ENCODE results near the gene GATAD2A. TPM values are rescaled to one million over a fixed set of nuclear protein-coding genes. Genes with fewer than 3 reads are reported as not detected.
A peak's percentile ranks its signal among the peaks of the same experiment; 100 is the strongest.

The GATAD2A gene
- total RNA-seq, 1 experiment from 2014 or later: 189 TPM

- Histone ChIP-seq H4K91ac (ENCODE audit: insufficient read length, low read depth, low read length) (no peak overlapping the region), H3K18ac (ENCODE audit: insufficient read length, low read depth, low read length) (no peak overlapping the region), H2BK12ac (ENCODE audit: insufficient read length, low read depth, low read length) (no peak overlapping the region), H3K27me3 (ENCODE audit: insufficient read depth, low read length) (no peaks in the 10 kb centered on the region), H3K27ac (ENCODE audit: insufficient read length, low read depth, low read length) (no peak overlapping the region), H3K14ac (ENCODE audit: insufficient read depth, low read length) (no peak overlapping the region), H3K56ac (ENCODE audit: insufficient read length, low read depth, low read length) (no peak overlapping the region), H4K8ac (replicated peaks; ENCODE audit: insufficient read length, low read depth, low read length) (no peak overlapping the region), H3K4me1 (ENCODE audit: insufficient read depth, low read length) (peaks cover 14% of the 10 kb centered on the region; the same call in 1 of the 2 replicates), H4K5ac (ENCODE audit: insufficient read length, low read depth, low read length) (no peak overlapping the region), H3K4ac (ENCODE audit: low read depth, low read length) (no peak overlapping the region), H2BK120ac (ENCODE audit: low read depth, low read length, poor library complexity, severe bottlenecking) (no peak overlapping the region), H2BK5ac (ENCODE audit: insufficient read length, low read length) (no peak overlapping the region), H3K9ac (ENCODE audit: extremely low read depth, insufficient read length, low read length) (no peak overlapping the region), H2AFZ (ENCODE audit: low read length) (no peak overlapping the region), H2AK5ac (ENCODE audit: insufficient read length, low read length) (no peak overlapping the region), H3K23ac (ENCODE audit: insufficient read length, low read depth, low read length) (no peak overlapping the region), H3K23me2 (ENCODE audit: insufficient read length, low read depth, low read length, poor library complexity, severe bottlenecking) (no peaks in the 10 kb centered on the region), H2BK15ac (ENCODE audit: low read depth, low read length) (no peak overlapping the region), H3K79me1 (ENCODE audit: insufficient read depth, low read depth, low read length, poor library complexity, severe bottlenecking) (peaks cover 9% of the 10 kb centered on the region), H3K4me2 (ENCODE audit: insufficient read depth, insufficient read length, low read length) (no peak overlapping the region), H3K79me2 (ENCODE audit: insufficient read depth, low read length) (peaks cover 58% of the 10 kb centered on the region; the same call in 1 of the 2 replicates), H2BK20ac (ENCODE audit: low read depth, low read length, poor library complexity, severe bottlenecking) (no peak overlapping the region), H4K20me1 (ENCODE audit: control insufficient read depth, insufficient read depth, insufficient read length) (no peaks in the 10 kb centered on the region), H3K9me3 (ENCODE audit: control insufficient read depth, low read depth, low read length) (no peaks in the 10 kb centered on the region), H3T11ph (ENCODE audit: low read length) (no peak overlapping the region)
- no peak for DNase-seq
- H3K27me3 Mint-ChIP-seq (ENCODE audit: low read depth): no peaks in the 10 kb centered on the region
- H3K4me1 Mint-ChIP-seq: peaks cover 38 to 49% of the 10 kb centered on the region in 2 experiments
- TF ChIP-seq, protein P1, sequence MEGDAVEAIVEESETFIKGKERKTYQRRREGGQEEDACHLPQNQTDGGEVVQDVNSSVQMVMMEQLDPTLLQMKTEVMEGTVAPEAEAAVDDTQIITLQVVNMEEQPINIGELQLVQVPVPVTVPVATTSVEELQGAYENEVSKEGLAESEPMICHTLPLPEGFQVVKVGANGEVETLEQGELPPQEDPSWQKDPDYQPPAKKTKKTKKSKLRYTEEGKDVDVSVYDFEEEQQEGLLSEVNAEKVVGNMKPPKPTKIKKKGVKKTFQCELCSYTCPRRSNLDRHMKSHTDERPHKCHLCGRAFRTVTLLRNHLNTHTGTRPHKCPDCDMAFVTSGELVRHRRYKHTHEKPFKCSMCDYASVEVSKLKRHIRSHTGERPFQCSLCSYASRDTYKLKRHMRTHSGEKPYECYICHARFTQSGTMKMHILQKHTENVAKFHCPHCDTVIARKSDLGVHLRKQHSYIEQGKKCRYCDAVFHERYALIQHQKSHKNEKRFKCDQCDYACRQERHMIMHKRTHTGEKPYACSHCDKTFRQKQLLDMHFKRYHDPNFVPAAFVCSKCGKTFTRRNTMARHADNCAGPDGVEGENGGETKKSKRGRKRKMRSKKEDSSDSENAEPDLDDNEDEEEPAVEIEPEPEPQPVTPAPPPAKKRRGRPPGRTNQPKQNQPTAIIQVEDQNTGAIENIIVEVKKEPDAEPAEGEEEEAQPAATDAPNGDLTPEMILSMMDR (conservative IDR thresholded peaks at IDR 0.05): no peak
- WGBS (ENCODE audit: extremely low coverage, insufficient read length, low lambda C conversion rate): no CpG with 5 or more reads among the region's 9 CpGs
- peak overlapping the region; percentile 20 to 61 (median 32); a peak in 2 of 7 replicates for H3K27ac Mint-ChIP-seq
- H3K9me3 Mint-ChIP-seq: no peaks in the 10 kb centered on the region
- H3K36me3 Mint-ChIP-seq (ENCODE audit: insufficient read depth in 1 of 3, low read depth in 3 of 3): peaks cover 0 to 9% (median 5%) of the 10 kb centered on the region in 3 experiments; a peak in 4 of 7 replicates
- no peak overlapping the region for H3K4me3 Mint-ChIP-seq
These were observed 37.8 kb downstream of the GATAD2A start for GRCh38 chr19:19443283-19443682.
